Measurements from ENCODE around the gene ARPC1A.

The ARPC1A gene

DNA sequence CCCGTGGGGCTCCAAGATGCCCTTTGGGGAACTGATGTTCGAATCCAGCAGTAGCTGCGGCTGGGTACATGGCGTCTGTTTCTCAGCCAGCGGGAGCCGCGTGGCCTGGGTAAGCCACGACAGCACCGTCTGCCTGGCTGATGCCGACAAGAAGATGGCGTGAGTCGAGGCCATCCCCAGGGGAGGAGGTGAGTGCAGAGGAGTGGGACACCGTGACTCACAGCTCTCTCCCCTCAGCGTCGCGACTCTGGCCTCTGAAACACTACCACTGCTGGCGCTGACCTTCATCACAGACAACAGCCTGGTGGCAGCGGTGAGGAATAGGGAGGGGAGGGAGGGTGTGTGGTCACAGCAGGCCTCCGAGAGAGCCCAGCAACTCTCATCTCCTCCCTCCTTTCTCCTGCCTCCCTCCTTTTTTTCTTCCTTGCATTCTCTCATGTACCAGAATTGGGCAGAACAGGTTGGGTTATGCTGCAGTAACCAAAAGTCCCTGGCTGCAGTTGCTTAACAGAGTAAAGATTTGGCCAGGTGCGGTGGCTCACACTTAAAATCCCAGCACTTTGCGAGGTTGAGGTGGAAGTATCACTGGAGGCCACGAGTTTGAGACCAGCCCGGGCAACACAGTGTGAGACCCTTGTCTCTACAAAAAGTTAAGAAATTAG lies 65.4 kb downstream of the ARPC1A start:
- DNase-seq (ENCODE audit: low spot score): no peak

- no peak for DNase-seq (ENCODE audit: low spot score)
Observed at GRCh38 chr7:99392046-99392445, 66.3 kb downstream of the ARPC1A start.

DNA sequence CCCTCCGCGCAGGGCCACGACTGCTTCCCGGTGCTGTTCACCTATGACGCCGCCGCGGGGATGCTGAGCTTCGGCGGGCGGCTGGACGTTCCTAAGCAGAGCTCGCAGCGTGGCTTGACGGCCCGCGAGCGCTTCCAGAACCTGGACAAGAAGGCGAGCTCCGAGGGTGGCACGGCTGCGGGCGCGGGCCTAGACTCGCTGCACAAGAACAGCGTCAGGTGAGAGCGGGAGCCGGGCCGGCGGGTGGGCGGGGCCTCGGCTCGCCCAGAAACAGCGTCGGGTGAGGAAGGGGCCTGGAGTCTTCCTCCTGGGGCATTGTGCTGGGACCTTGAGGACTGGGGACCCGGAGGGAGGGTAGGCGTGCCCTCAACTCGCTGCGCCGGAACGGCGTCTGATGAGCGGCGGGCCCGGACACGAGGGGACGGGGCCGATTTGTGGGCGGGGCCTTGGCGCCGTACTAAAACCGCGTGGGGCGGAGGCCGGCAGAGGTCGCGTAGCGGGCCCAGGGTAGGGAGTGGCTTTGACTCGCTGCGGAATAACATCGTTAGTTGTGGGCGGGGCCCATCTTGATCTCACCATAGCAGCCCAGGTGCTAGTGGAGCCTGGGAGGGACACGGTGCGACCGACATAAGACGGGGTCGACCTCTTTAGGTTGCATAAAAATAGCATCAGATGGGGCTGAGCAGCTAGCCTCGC lies 67.1 kb downstream of the ARPC1A start:
- no peak for DNase-seq (ENCODE audit: low spot score)

GRCh38 chr7:99393355-99394187 lies 67.9 kb downstream of the ARPC1A start:
- DNase-seq (ENCODE audit: low spot score): no peak

DNA sequence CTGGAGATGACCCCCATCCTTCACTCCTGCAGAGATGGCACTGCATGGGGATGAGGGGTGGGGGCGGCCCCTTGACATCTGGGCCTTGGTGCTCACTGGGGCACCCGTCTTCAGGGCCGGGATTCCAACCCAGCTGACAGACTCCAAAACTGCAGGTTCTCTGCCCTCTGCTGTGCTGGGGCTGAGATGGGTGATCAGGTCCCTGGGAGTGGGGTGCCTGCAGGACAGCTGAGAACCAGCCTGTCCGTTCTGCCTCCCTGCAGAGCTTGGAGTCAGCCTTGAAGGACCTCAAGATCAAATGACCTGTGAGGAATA lies 68.4 kb downstream of the ARPC1A start:
- DNase-seq (ENCODE audit: low spot score): no peak

DNA sequence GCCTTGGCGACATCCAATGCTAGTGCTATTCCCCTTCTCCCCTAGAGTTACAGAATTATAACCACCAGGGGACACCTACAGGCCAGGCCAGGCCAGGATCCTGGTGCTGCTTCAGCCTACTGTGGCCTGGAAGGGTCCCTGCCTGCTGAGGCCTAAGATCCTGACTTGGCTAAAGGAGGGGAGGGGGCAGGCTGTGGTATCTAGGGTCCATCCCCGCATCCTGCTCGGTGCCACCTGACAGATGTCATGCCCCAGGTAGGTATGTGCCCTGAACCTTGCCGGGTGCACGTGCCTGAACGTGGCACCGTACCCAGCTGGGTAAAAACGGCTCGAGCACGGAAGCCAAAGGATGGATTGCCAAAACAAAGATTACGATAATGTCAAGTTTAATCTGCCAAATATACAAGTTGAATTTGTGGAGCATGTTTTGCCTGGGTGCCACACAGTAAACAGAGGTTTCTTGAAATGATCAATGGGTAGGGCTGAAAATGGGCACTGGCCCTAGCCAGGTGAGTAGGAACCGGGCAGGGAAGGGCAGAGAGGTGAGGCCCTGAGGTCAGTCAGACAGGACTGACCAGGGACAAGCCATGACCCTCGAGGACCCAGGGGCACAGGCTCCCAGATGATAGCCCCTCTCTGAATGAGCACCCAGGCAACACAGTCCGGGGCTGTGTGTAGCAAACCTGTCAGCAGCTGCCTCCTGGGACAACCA lies 70.1 kb downstream of the ARPC1A start:
- DNase-seq (ENCODE audit: low spot score): no peak

- no peak for DNase-seq (ENCODE audit: low spot score)
Observed at GRCh38 chr7:99396418-99397296, 71.0 kb downstream of the ARPC1A start.

- DNase-seq (ENCODE audit: low spot score): no peak
Observed at GRCh38 chr7:99397297-99397983, 71.7 kb downstream of the ARPC1A start.

GRCh38 chr7:99398891-99399445 lies 73.3 kb downstream of the ARPC1A start:
- DNase-seq (ENCODE audit: low spot score): no peak

DNA sequence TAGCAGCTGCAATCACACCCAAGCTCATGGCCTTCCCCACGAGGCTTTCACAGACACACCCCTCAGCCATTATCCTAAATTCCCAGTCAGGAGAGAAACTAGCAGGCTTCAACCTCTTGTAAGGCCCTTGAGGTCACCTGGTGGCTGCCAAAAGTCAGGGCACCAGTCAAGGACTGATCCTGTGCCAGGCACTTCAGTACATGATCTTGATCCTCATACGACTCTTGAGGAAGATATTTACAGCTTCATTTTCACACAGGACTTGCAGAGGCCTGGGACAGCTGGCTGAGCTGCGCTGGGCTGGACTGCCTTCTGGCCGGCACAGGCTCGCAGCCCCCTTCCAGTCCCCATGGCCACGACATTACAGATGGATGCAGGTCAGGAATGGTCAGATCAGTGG lies 73.9 kb downstream of the ARPC1A start:
- DNase-seq (ENCODE audit: low spot score): no peak

DNA sequence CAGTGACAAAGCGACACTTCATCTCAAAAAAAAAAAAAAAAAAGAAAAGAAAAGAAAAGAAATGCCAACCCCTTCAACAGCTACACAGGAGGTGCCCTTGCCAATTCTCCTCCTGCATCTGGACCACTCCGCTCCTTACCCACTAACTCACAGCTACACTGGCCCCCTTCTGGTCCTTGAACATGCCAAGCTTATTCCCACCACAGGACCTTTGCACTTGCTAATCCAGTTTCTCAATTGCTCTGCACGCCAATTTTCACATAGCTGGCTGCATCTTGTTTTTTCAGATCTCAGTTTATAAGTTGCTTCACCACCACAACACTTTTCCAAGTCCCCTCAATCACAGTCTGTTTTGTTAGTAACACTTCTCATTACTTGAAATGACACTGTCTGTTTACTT lies 77.2 kb downstream of the ARPC1A start:
- no peak for DNase-seq (ENCODE audit: low spot score)

DNA sequence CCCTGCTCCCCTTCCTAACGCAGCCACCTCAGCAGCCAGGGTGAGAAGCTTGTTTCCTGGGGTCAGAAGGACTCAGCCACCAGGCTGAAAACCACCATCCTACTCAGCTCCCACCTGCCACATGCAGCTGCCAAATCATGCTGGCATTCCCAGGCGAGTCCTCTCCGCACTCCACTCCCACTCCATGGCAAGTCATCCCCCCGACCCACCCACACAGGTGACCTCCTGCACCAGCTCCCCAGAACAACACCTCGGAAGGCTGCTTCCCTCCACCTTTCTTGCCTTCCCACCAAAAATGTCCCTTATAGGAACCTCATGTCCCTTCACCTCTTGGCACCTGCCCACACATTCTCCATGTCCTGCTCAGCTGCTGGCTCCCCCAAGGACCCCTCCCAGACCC lies 78.1 kb downstream of the ARPC1A start:
- DNase-seq (ENCODE audit: low spot score): no peak

- DNase-seq (ENCODE audit: low spot score): peak; percentile 50
Observed at GRCh38 chr7:99404235-99404976, 78.7 kb downstream of the ARPC1A start.

- DNase-seq (ENCODE audit: low spot score): no peak
Observed at GRCh38 chr7:99404977-99405320, 79.3 kb downstream of the ARPC1A start.

DNA sequence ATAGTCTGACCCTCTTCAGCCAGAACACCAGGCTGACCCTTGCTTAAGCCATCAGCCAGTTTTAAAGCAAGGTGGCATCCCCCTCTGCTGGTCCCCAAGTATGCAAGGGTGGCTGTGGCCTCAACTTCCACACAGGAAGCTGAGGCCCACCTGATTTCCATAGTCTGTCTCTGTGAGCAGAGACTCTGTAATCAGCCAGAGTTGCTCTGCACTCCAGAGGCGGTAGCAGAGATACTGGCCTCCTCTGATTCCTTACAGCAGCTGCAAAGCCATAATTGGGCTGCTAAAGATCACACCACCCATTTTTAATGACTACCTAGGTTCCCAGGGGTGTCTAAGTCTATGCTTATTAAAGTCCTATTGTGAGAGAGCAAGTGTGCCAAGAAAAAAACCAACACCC lies 80.9 kb downstream of the ARPC1A start:
- peak; percentile 55 for DNase-seq (ENCODE audit: low spot score)

GRCh38 chr7:99407872-99408378 lies 82.2 kb downstream of the ARPC1A start:
- peak; percentile 91 for DNase-seq (ENCODE audit: low spot score)

DNA sequence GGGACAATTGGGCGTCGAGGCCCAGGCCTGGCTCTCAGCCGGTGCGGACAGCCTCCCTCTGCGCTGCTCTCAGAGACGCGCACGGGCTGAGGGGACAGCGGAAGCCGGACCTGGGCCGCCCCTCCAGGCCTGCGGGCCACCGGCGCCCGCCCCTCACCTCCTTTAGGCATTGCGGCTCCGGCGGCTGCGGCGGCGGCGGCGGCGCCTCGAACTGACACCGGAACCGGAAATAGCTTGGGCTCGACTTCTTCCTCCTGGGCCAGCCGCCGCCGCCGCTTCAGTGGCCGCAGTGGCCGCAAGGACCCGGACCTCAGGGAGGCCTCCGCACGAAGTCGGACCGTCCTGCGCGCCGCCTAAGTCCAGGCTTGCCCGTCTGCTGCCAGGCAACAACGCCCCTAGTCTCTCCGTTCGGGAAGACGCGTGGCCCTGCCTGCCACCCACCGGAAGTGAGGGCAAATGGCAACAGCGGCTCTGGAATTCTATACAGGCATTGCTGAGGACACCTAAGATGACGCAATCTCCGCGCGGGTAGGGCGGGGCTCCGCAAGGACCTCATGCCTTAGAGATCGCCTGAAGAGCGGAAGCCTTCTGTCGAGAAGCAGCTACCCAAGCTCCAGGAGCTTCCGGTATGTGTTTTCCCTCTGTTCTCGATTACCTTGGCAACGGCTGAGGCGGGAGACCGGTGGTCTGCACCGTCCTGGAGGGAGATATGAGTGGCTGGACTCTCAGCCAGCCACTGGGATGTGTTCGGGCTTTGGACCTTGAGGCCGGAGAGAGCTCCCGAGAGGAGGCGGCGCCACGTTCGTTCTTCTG lies 82.9 kb downstream of the ARPC1A start, which contains the start of the genes BUD31 and PDAP1:
Gene BUD31 (plus strand): TSS at position 591 of the 813 bp plus-strand sequence. CDS start 2,124 bp downstream, outside the sequence.
Gene PDAP1 (minus strand): TSS at position 219 of the 813 bp plus-strand sequence. CDS start 49 bp downstream, at position 170.
- DNase-seq (ENCODE audit: low spot score): peak; percentile 98

DNA sequence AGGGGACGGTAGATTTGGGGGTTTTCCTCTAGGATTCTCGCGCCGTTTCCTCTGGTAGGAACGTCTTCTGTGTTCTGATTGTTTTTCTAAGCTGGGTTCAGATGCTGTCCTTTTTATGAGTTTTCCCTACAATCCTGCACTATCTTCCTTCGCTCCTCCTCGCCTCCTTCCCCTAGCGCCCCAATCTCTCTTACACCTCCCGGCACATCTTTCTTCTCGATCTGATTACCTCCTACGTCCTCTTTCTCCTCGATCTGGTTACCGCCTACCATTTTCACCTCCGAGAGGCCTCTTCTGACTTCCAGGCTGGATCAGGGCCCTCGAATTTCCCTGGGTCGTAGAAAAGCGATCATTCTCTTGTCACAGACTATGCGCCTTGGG lies 83.5 kb downstream of the ARPC1A start:
- peak; percentile 51 for DNase-seq (ENCODE audit: low spot score)

DNA sequence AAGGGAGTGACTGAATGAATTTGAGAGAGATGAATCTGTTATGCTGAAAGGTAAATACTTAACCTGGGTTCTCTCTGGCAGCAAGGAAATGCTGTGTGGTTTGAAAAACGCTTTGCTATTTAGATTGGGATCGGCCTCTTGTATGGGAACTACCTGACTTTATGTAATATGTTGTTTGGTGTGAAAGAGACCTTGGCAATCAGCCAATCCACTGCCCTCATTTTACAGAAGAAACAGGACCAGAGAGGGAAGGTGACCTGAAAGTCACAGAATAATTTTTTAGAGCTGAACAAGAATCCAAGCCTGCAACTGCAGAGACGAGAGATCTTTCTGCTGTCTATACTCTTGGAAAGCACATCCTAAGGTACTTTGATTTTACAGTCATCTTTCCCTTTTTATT lies 84.1 kb downstream of the ARPC1A start:
- peak; percentile 48 for DNase-seq (ENCODE audit: low spot score)
